Middle frontal gyrus (tissue), 1 donor: Measurements from ENCODE around the gene RALY.

Experiments
- DNase-seq: peaks from one replicate; pipeline ENCODE4 v3.0.0-alpha.2; 2015; ENCODE audit warnings: low spot score; ENCODE audit errors: extremely low spot score

Gene RALY

DNA sequence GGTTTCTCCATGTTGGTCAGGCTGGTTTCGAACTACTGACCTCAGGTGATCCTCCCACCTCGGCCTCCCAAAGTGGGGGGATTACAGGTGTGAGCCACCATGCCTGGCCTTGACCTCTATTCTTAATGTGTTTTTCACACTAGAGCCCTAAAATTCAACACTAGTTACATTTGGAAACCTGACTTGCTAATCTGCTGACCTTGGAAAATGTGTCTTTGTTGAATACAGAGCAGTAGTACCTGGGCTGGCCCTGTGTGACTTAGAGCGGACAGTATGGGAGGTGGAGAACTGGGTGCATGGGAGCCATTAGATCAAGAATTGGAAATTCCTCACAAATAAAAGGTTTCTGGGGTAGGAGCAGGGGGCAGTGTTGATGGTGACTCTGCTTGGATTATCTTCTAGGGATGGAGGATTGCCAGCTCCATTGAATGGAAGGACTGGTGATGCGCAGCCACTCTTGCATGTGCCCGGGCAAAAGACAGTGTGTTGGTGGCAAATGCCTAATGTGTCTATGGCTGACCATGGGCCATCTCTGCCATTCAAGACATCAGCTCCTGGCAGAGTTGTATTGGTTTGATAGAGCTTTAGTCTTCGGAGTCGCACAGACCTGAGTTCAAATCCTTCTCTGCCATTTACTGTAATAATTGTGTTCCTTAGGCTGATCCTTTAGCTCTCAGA lies 53.4 kb downstream of the RALY start:
- DNase-seq = no peak

DNA sequence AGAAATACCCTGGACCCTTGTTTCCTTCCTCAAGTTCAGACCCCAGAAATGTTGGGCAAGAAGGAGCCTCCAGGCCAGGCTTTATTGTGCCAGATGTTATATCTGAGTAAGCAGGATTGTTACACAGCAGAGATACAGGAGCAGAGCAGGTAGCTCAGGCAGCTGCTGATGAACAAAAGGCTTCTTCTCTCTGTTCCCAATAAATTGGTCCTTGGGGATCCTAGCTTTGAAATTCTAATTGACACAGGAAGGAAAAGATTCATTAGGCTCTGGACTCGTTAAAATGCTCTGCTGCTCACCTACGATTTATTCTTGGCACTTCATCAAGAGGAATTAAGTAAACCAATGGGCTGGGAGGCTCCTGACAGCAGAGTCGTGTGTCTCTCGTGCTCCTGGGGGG lies 54.2 kb downstream of the RALY start:
- no peak for DNase-seq

DNA sequence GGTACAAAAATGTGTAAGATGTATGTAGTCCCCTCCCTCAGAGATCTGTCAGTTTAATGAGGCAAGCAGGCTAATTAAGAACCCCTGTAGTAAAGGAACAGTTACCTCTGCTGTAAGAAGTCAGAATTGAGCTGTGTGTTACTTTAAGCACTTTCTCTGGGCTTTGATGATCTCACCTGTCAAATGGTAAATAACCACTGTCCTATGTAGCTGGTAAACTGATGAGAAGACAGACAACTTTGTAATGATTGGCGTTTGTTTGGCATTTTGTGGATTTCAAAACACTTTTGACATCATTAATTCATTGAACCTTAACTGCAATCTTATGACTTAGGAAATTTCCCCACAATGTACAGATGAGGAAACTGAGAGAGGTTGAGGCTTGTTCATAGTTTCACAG lies 55.7 kb downstream of the RALY start:
- DNase-seq = no peak

GRCh38 chr20:34049897-34050695 lies 56.4 kb downstream of the RALY start:
- no peak for DNase-seq

DNA sequence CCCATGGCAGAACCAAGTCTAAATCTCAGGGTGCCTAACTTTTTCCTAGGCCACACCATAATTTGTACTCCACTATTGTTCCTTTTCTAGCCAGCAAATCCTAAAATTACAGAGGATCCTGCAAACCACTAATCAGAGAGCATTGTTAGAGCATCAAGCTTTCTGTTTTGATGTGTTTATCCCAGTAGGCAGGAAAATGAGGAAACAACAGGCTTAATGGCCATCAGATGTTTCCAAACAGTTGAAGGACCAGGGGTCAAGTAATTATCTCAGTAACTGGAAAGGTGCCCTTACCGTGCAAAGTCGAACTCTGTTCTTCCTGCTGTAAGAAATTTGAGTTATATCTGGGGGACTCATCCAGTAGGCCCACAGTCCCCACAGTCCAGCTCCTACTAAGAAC lies 58.7 kb downstream of the RALY start:
- no peak for DNase-seq

DNA sequence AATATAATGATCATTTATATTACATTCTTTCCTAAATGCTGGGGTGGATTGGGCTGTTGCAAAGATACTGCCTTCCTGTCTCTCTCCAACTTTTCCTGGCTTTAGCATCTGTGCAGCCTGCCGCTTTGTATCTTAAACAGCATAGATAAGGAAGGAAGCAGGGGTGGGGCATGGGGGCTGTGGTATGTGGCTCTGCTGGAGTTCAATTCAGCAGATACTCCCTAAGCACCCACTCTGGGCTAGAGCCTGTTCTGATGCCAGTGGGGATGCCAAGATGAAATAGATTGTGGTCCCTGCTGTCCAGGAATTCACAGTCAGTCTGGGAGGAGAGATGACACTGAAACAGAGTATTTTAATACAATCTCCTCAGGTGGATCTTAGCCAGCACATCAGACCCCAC lies 61.6 kb downstream of the RALY start:
- no peak for DNase-seq

DNA sequence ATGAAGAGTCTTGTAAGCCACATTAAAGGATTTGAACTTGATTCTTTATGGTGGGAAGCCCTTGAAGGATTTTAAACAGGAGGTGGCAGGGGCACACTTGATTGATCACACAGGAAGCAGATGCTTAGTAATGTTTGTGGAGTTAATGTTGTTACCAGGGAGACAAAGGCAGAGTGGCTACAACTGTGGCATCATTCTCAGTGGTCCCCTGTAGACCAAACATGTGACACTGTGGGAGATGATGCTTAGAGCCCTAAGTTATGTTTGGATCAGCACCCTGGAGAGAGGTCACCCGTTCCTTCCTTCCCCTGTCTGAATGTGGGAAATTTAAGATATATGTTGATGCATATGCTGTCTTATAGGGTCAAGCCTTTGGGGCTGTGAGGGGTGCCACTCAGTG lies 65.1 kb downstream of the RALY start:
- no peak for DNase-seq

DNA sequence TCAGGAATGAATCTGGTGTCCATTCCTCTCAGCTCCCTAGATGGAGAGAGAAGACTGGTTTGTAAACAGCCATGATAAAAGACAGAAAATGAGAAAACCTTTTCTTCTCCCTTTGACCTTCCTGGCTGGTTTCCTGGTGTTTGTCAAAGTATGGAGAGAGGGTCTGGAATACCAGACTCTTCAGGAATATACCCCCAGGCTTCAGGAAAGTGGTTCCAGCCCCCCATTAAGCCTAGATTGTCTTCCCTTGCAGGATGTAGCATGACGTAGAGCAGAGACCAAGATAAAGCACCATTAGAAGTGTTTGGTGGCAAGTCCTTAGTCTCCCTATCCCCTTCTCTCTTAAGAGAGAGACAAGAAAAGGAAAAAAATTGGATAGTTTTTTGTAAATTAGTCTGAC lies 67.3 kb downstream of the RALY start:
- DNase-seq = no peak

GRCh38 chr20:34061695-34062094 lies 68.0 kb downstream of the RALY start:
- DNase-seq = no peak

DNA sequence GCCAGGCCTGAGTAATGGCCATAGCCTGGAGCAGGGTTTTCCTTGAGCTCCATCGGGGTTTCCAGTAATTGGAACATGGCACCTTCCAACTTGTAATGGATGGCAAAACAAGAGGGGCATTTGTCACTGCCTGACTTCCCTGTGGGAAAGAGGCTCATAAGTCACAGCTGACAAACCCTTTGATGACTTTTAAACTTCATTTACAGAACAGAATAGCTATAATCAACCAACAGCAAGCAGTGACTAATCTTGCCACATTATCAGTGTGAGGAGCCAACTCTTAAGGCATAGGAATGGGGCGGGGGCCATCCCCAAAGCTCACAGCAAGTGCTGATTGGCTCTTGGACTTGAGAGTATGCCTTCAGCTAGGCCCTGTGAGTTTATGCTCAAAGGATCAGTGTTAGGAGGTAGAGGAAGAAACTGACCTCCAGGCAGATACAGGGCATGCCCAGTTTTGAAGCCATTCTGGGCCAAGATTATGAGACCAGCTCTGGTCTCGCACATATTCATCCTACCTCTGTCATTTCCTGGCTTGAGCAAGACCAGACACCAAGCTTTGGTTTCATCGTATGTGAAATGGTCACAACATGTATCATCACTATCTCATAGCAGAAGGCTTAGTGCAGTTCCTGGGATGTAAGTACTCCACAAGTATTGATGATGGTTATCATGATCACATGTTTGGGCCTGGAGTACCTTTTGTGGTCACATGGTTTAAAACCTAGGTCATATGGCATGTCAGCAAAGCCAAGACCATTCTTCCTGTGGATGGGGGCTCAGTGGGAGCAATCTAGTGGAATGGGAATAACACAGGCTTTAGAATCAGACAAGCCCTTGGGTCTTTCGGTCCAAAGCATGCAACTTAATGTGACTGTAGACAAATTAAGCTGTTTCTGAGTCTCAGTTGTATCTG lies 69.1 kb downstream of the RALY start:
- DNase-seq = no peak

GRCh38 chr20:34064286-34064685 lies 70.6 kb downstream of the RALY start:
- no peak for DNase-seq

GRCh38 chr20:34065260-34065659 lies 71.5 kb downstream of the RALY start:
- DNase-seq = no peak

- DNase-seq = no peak
Measured at GRCh38 chr20:34066476-34067090, 72.9 kb downstream of the RALY start.

- DNase-seq = no peak
Measured at GRCh38 chr20:34068001-34068400, 74.3 kb downstream of the RALY start.

- DNase-seq = peak; percentile 85
Measured at GRCh38 chr20:34069341-34070078, 75.8 kb downstream of the RALY start.

GRCh38 chr20:34070079-34070439 lies 76.3 kb downstream of the RALY start:
- no peak for DNase-seq

- DNase-seq = no peak
Measured at GRCh38 chr20:34070859-34071258, 77.1 kb downstream of the RALY start.

DNA sequence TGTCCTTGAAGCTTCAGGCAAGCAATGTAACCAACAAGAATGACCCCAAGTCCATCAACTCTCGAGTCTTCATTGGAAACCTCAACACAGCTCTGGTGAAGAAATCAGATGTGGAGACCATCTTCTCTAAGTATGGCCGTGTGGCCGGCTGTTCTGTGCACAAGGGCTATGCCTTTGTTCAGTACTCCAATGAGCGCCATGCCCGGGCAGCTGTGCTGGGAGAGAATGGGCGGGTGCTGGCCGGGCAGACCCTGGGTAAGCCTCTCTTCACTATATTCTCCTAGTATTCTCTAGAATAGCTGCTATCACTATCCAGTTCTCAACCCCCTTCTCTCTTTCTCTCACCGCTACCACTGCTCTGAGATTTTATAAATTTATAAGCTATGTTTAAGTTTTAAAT lies 78.4 kb downstream of the RALY start:
- DNase-seq = no peak

DNA sequence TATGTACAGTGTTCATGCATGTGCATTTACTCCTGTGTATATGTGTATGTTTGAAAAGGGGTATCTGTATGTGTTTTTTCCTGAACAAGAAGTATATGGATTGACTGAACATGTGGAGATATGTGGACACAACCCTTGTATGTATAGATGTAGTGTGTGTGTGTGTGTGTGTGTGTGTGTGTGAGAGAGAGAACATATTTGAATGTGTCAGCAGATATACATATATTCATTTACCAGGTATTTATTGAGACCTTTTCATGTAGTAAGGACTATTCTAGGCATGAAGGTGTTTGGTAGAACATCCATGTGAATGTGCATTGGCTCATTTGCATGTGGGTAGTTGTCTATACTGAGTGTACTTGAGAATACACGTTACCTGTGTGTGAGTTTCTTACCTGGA lies 79.1 kb downstream of the RALY start:
- DNase-seq = no peak

DNA sequence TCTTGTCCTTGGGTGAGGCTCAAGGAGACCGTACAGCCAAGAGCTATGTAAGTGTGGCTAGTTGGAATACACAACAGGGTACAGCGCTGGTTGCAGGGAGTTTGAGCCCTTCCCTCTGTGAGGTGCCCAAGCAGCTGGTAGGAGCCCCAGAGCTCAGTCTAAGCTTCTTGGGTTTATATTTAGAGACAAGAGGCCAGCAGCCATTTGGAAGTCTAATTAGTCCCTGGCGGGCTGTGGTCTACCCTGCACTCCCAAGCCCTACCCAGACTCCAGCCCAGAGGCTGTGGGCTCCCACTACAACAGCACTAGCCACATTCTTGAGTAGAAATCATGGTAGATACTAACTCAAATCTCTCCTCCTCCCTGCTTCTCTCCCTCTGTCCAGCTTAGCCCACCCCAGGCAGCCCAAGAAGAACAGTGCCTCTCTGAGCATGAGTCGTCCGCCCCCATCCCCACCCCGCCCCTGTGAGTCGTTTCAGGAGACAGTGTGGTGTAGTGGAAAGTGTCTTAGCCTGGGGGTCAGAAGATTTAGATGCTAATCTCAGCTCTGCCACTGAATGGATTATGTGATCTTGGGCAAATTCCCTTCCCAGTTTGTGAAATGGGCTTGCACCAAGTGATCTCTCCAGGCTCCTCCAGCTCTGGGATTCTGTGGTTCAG lies 80.5 kb downstream of the RALY start:
- no peak for DNase-seq
